GM18511 (cell line): Measurements from ENCODE around the gene HAPLN3.

ENCODE experiments used
- ATAC-seq: cut with Tn5 transposase; IDR thresholded peaks from one replicate; pipeline ENCODE4 v1.9.1; 2021; ENCODE audit warnings: mild to moderate bottlenecking, moderate library complexity; ENCODE audit not compliant: unreplicated experiment

HAPLN3 gene

DNA sequence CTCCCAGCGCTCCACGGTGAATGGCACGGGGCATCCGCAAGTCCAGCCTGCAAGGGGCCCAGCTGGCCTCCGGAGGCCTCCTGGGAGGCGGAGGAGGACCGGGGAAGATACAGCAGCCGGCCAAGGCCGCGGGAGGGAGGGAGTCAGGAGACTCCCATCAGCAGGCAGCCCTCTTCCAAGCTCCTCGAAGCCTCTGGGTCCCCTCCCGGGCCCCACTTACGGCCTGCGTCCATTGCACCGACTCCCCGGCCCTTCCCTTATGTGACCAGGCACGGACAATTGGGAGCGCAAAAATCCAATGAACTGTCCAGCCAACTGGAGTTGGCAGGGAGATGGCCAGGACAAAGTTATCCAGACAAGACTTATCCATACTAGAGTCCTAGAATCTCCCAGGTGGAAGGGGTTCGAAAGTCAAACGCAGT lies 17.2 kb upstream of the HAPLN3 start:
- no peak for ATAC-seq

DNA sequence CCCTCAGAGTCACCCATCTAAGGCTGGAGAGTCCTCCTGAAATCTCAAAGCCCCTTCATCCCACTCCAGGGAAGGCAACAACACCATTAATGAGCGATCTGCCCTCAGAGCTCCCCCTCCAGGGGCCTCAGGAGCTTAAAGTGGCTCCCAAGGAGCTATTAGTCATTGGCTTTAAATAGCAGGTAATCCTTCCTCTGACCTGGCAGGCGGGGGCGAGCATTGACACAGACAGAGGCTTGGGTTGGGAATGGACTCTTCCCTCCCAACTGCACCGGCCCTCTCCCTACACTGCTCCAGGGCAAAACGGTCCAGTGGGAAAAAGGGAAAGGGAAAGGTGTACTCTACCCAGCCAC lies 16.4 kb upstream of the HAPLN3 start:
- ATAC-seq = no peak

DNA sequence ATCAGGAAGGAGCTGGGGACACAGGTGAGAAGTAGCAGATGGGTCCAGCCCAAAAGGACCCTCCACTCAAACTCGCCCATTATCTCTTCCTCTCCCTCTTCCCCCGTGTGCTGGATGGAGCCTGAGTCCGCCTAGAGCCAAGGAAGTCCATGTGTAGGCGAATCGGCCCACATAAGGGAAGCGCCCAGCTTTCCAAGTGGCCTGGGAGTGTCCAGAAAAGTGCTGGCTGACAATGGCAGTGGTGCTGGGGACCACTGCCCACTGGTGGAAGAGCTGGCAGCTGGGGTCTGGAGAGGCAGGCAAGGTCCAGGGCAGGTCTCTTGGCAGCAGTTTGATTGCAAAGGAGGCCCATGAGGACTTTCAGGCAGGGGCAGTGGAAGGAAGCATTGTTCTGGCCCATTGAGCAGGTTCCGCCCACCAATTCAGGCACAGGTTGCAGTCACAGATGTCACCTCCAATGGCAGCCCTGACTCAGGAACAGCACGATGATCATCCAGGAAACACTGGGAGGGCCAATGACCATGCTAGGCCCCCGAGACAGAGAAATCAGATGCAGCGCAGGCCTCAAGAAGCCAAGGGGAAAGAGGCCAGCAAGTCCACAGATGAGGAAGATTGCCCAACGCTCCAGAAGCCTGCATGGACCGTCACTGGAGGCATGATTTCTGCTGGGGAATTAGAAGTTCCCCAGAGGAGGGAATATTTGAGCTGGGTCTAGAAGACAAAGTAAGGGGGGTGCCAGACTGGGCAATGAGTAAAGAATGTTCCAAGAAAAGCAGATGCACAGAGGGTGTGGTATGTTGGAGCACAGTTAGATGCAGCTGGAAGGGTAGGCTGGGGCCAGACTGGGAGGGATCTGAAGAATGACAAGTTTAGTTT lies 14.8 kb upstream of the HAPLN3 start:
- no peak for ATAC-seq

DNA sequence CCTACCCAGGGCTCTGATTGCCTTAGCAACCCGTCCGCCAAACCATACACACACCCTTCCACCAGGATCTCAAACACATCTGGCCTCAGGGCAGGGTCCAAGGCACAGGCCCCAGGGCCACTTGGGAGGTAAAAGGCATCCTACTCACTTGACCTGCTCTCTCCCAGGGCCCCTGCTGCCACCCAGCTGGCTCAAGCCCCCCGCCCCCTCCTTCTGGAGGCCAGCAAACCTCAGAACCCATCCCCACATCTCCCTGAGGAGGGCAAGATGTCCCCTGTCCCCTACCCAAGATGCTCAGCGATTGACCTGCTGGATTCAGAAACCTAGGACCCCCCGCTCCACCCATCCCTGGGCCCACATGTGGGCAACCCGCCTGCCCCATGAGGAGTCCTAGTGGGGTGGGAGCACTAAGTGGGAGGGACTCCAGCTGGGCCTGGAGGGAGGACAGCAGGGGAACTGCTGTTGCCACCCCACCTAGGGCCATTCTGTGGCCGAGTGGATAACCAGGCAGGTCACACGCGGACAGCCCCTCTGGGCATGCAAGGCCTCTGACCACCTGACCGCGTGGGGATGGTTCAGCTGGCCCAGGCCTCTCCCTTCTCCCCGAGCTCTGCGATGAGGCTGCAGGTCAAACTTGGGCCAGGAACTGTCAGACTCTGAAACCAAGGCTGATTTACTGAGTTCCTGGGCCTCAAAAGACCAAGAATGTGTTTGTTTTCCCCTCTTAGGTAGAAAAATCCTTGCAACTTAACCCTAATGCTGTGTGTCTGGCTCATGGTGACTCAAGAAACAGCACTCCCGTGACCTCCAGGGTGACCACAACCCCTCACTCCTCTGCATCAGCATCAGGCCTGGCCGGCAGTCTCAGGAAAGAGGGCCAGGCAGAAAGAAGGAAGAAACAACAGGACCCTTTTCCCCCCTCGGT lies 13.6 kb upstream of the HAPLN3 start:
- ATAC-seq = no peak

DNA sequence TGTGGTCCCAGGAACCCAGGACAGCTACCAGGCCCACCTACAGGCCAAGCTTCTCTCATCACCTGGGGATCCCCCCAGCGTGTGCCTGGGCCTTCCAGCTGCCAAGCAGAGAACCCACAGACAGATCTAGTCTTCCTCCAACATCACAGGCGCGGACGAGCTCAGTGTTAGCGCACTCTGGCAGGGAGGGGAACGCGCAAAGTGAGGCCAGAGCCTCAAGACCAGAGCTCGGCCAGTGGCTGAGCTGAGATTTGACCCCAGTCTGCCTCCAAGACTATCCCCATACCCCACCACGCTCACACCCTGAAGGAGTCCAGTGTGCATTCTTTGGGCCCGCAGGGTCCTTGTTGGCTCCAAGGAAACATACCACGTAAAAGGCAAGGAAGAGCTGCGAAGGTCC lies 12.8 kb upstream of the HAPLN3 start:
- ATAC-seq = no peak

DNA sequence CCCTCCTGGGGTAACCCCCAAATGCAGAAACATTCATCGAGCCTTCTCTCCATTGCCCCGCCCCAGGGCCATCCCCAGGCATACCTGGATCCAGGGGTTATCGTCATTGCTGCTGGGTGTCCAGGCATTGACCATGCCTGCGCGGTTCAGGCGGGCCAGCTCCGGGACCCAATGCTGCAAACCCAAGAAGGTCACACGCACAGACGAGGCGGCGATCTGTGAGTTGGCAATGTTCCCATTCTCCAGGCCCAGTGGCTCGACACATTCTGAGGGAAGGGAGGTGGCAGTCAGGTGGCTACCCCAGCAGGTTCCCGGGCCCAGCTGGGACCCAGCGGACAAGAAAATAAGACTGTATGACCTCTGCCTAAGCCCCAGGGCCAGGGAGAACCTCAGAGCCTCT lies 11.8 kb upstream of the HAPLN3 start:
- no peak for ATAC-seq

DNA sequence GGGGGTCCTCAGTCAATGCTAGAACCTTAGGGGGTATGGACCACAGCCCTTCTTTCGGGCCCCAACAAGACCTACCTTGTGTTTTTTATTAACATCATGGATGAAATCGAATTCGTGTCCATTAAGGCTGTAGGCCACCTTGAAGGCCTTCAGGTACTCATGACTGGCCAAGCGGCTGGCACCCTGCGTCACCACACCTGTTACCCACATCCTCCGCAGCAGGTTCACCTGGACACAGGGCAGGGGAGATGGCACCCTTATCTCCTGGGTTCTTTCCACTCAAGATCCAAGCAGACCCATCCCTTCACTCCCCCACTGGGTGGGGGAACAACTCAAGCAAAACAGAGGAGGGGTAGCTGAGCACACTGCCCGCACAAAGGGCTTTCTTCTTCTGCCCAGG lies 11.2 kb upstream of the HAPLN3 start:
- no peak for ATAC-seq

DNA sequence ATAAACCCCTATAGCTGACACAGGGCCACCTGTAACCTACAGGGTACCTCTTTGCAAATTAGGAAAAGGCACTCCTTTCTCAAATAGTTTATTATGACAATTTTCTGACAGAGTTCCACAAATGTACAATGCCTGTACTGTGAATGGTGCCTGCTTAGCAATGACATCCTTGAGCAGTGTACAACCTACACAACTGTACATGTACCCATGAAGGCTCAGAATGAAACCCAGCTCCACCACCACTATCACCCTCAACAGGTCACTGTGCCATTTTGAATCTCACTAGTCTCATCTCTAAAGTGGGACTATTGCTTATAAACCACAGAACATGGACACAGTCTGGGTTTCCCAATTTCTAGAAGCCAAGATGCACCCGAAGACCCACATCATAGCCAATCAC lies 10.8 kb upstream of the HAPLN3 start:
- ATAC-seq = no peak

DNA sequence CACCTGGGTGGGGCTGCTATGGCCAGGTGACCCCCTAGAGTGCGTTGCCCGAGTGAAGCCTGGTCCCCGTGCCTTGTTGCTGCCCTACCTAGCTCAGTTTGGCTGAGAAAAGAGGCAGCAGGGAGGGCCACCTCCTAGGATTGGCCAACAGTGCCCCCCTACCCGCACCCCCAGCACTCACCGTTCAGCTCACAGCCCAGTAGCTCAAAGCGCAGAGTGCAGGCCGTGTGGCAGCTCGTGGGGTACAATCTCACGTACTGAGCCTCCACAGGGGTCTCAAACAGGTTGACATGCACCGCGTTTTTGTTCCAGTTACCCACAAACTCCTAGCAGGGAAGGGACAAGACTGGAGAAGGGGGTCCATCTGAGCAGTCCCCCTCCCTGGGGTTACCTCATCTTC lies 10.2 kb upstream of the HAPLN3 start:
- ATAC-seq = no peak

DNA sequence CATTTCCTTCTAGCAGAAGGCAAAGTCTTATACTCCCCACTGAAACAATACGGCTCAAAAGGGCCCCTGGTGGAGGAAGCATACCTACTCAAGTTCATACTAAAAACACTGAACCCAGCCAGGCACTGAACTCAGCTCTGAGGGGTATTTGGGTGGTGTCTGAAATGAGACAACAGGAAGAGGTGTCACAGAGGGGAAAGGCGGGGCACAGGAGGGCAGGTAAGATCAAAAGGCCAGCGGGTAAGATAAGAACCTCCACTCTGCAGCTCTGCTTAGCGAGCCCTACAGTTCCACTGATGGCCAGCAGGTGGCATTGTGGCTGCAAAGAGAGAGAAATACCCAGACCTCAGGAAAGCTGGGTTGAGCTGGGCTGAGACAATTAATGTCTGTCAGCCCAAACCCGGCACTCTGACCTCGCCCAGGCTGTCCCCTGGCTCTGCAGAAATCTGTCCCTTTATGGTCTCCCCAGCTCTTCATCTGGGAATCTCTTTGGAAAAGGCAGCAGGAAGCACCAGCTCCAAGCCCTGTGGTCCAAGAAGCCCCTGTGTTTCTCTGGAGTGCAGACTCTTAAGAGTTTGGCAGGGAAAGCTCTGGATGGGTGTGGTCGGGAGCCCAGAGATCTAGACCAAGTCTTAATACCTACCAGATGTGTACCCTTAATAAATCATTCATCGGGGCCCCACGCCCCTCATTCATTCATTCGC lies 9.4 kb upstream of the HAPLN3 start:
- peak; percentile 93 for ATAC-seq

DNA sequence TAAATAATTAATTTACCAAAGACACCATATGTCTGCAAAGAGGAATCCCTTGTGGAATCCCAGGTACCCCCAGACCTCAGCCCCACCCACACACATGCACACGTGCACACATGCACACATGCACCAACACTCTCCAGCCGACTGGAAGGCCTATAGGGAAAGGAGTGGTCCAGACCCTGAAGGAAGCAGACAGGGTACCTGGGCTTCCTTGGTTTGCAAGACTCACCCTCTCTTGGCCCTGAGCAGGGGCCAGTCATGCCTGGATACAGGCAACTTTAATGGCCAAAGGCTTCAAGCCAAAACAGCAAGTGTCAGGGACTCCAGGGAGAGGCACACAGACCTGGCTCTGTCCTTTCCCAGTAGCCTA lies 8.9 kb upstream of the HAPLN3 start:
- no peak for ATAC-seq

DNA sequence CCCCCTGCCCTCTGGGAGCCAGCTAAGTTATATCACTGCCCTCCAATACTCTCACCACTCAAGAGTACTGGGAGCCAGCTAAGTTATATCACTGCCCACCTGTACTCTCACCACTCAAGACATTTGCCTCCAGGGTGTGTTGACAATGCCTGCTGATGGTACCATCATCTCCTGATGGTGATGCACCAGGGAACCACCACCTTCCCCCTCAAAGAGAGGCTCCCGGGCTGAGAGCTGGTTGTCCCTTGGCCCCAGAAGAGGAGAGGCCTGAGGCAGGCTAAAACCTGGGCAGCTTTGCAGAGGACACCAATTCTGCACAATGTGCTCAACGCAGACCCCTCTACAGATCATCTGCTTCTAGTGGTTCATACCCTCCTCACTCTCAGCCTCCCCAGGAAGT lies 7.5 kb upstream of the HAPLN3 start:
- ATAC-seq = no peak

DNA sequence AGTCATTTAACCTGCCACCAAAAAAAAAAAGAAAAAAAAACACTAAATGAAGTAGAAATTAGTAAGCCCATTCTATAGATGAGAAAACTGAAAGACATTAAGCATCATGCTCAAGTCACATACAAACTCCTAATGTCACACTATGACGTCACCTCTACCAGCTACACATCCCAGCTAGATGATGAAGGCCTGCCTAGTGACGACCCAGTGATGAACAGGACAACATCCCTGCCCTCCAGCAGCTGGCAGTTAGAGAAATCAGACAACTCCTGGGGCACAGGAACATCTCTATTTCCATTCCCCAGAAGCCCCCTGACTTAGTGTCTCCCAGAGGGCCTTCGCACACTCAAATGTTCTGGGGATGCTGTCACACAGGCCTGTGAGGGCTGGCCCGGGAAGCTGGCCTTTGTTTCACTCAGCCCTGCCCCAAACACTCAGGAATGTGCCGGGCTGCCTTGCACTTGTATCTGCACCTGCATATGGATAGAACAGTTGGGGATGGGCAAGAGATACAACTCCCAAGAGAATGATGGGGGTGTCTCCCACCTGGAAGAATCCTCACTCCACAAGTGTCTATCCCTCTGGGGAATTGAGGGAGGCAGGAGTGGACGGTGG lies 7.0 kb upstream of the HAPLN3 start:
- ATAC-seq = no peak

DNA sequence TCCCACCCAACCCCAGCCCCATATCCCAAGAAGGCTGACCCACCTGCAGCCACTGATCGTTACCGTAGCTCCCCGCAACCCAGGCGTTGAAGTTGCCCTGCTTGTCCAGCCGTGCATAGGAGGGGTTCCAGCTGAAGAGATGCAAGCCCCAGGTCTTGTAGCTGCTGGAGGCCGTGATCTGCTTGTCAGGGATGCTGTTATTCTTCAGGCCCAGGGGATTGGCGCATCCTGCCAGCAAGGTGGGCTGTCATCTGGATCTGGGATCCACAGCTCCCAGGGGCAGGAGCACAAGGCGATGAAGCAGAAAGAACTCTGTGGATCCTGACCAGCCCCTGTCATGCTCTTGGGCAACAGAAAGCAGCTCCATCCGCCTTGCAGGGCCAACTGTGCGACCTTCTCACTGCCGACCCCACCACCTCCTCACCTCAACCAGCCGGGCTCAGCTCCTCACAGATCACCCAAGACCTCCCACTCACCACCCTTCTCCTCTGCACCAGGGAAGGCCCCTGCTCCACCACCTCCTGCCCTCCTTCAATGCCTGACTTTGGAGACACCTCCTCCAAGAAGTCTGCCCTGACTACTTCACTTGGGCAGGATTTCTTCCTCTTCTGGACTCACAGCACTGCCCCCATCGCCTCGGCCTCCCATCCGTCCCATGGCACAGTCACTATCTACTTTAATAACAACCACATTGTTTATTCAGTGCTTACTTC lies 6.3 kb upstream of the HAPLN3 start:
- ATAC-seq = no peak

DNA sequence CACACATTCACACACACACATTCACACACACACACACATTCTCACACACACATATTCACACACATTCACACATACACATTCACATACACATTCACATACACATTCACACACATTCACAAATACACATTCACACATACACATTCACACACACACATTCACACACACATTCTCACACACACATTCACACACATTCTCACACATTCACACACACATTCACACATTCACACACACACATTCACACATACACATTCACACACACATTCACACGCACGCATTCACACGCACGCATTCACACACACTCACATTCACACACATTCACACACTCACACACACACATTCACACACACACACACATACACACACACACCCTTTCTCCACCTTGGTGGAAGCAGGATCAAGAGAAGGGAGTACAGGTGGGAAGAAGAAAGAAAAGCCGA lies 5.7 kb upstream of the HAPLN3 start:
- no peak for ATAC-seq

DNA sequence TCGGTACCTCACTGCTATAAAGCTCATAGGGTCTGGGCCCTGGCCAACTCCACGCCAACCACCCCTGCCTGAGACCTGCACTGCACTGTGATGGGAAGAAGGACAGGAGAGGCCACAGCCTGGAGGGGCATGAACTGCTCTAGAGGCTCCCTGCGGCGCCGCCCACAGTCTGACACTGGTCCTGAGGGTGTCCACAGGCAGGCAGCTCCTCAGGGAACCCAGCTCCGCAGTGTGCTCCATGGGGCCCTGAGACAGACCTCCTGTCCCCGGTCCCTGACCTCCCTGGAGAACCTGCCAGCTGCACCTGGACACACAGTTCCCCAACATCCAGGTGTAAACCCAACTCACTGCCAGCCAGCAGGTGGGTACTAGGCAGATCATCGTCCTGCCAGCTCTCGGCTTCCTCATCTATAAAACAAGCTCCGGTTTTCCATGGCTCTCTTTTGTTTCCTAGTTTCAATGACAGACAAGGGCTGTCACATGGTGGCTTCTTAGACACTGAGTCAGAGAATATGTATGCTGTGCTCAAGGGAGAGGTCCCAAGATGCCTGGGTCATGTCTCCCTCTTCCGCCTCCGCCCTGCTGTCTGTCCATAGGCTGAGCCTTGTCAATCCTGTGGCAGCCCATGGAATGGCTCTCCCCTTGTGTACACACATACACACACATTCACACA lies 5.1 kb upstream of the HAPLN3 start:
- no peak for ATAC-seq

DNA sequence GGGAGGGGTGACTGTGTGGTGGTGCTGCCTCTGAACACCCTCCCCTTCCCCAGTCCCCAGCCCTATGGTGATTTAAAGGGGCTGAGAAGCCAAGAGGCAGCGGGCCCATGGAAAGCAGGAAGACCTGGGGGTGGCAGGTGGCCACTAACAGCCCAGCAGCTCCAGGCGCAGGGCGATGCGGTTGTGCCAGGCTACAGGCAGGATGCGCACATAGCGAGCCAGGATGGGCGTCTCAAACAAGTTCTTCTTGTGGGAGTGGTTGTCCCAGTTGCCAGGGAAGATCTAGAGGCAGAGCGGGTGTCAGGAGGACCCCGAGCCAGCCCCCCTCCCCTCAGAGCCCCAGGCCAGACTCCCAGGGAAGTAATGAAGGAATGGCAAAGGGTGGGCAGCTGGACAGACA lies 3.9 kb upstream of the HAPLN3 start:
- ATAC-seq = no peak

DNA sequence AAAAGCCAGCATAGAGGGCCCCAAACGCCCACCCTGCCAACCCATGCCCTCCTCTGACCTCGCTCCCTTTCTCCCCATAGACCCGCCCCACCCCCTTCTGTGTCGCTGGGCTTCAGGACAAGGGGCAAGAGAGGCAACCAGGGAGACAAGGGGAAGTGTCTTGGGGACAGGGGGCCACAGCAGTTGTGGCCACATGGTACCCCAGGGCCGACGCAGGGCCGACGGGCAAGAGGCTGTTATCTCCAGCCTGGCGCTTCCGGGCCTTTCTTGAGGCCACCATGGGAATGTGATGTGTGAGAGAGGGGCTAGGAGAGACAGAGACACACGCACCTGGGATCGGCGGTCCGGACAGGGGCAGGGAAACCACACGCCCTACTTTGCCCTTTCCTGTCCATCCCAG lies 3.4 kb upstream of the HAPLN3 start:
- no peak for ATAC-seq

DNA sequence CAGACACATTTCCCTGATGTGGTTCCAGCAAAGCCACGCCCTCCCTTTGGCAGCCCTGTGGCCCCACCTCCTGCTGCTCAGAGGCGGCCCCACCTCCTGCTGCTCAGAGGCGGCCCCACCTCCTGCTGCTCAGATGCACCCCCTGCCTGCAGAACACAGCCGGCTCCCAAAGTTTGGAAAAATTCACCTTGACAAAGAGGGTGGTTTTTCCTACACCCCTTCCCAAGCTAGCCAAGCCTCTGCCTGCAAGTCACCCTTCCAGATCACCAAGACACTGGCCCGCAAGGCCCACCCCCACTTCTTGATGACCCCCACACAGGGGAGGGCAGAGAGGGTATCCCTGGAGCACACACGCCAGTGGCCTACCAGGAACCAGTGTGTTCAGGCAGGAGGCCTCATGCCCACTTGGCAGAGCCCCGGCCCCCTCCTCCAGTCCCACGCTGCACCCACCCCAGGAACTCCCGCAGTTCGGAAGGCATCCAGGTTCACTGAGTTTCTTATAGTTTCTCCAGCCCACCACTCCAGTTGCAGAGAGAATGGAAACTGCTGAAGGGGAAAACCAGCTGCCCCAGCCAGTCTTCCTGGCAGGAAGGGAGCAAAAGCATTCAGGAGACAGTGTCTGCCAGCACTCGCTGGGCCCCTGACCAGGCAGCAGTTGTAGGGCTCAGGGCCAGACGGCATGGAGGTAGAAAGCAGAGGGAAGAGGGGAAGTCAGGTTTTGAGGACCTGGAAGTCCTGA lies 2.3 kb upstream of the HAPLN3 start:
- peak; percentile 95 for ATAC-seq
